Tongue (tissue), 2 donors: ENCODE measurements around the gene CREB3L2. TPM values are rescaled to one million over a fixed set of nuclear protein-coding genes. Genes with fewer than 3 reads are reported as not detected.
A peak's percentile ranks its signal among the peaks of the same experiment; 100 is the strongest.
"Not testable (repeated sequence)": the region's sequence is repeated elsewhere in the genome, so short reads cannot be mapped to it uniquely, and the experiment has no call there.

Experiments
- DNase-seq: peaks from one replicate; pipeline ENCODE4 v3.0.0-alpha.2; 2015
- total RNA-seq: library from RNA; depleted of rRNA; stranded (reverse); fragments of >200 nt; gene quantifications from one replicate; pipeline ENCODE4 v1.2.3, GENCODE V29; 2014

Gene CREB3L2, protein sequence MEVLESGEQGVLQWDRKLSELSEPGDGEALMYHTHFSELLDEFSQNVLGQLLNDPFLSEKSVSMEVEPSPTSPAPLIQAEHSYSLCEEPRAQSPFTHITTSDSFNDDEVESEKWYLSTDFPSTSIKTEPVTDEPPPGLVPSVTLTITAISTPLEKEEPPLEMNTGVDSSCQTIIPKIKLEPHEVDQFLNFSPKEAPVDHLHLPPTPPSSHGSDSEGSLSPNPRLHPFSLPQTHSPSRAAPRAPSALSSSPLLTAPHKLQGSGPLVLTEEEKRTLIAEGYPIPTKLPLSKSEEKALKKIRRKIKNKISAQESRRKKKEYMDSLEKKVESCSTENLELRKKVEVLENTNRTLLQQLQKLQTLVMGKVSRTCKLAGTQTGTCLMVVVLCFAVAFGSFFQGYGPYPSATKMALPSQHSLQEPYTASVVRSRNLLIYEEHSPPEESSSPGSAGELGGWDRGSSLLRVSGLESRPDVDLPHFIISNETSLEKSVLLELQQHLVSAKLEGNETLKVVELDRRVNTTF
- 35.6 TPM for total RNA-seq

DNA sequence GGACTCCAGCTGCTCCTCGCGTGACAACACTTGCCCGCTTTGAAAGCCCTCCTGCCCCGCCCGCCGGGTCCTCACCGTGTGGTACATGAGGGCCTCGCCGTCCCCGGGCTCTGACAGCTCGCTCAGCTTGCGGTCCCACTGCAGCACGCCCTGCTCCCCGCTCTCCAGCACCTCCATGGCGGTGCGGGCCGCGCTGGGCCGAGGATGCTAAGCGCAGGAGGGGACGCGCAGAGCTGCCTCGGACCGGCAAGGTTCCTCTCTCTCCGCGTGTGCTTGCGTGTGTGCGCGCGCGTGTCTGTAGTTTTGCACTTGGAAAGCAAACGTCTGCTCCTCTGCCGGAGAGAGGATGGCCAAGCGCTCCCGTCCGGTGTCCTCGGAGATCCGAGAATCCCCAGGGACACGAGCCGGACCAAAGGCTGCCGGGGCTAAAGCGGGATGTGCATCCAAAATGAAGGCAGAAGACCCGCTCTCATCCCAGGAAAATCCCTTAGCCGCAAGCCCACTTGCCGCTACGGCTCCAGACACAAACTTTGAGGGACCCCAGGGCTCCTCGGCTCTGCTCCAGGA, at the start of gene CREB3L2:
Gene CREB3L2 (minus strand): TSS at position 558 of the 567 bp plus-strand sequence. CDS start 381 bp downstream, at position 177.
- peak; percentile 88 for DNase-seq

DNA sequence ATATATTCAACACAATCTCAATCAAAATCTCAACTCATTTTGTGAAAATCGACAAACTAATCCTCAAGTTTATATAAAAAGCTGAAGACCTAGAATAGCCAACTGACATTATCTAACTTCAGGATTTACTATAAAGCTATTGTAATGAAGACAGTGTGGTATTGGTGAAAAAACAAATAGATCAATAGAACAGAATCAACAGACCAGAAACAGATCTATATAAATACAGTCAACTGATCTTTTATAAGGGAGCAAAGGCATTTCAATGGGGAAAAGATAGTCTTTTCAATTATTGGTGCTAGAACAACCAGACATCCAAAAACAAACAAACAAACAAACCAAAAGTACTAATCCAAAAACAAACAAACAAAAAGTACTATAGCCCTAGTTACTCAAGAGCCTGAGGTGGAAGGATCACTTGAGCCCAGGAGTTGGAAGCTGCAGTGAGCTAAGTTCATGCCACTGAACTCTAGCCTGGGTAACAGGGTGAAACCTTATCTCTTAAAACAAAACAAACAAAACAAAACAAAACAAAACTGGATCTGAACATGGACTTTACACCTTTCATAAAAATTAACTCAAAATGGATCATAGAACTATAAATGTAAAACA, 47.7 kb upstream of the CREB3L2 start:
- no peak for DNase-seq

DNA sequence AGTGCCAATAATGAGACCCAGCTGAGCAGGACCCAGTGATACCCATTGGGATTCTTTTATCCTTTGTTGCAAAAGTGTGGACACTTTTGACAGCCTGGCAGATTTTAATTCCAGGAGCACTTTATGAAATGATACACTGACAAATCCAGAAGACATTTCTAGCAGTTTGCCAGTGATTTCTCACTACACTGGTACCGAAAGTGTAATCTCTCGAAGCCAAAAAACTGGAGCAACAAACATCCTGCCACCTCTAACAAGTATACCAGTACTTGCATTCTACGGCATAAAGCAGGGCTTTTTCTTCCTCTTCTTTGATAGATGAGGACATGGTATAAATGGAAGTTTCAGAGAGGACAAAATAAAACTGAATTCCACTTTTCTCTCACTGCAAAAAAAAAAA, 46.0 kb upstream of the CREB3L2 start:
- DNase-seq = no peak

GRCh38 chr7:138044897-138045296, 43.0 kb upstream of the CREB3L2 start:
- DNase-seq = no peak

- not testable (repeated sequence) for DNase-seq
Observed at GRCh38 chr7:138040063-138040462, 38.2 kb upstream of the CREB3L2 start.

DNA sequence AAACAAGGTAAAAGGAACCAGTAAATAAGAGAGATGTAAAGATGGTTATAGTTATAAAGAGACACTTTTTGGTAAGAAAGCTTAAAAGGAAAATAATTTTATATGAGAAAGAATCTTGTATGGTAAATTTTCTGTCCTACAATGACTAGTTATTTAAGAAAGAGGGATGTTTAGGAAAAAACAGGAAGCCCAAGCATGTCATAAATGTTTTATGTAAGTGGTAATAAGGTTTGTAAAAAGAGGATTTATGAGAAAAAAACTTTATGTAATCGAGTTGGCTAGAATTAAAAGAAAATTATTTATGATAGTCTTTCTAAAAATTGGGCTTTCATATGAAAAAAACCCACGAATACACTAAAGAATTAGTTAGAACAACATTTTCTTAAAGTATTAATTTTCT, 34.2 kb upstream of the CREB3L2 start:
- no peak for DNase-seq

GRCh38 chr7:138033241-138033640, 31.4 kb upstream of the CREB3L2 start:
- no peak for DNase-seq

DNA sequence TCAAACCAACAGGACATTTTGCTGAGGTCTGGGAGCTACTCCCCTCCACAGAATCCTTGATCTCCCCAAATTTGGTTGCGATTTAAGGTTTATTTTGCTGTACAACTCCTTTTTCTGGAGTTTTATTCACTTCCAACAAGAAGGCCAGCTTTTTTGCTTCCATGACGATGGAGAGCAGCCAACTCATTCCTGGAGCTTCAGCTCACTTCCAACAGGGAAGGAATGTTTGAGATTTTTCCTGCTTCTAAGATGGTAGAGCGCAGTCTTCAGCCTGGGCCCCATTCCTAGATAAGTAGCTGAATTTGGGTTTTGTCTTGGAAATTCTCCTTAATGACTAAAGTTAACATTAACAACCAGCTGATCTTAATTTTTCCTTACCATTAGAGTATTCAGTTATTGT, 30.9 kb upstream of the CREB3L2 start:
- DNase-seq = no peak

DNA sequence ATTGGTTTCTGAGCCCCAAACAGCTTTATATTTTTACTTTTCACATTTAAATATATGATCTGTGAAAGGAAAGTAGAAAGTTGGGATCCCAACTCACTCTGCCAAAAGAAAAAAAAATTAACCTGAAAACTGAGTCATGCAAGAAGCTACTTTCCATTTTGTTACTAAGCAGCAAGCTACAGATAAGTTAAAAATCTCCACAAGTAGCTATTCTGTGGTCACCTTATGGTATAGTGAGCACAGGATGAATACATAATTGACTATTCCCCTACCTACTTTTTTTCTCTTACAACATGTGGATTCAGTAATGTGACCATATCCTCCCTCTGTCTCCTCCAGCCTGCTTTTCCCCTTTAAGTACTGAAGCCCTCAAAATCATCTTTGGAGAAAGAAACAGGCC, 30.3 kb upstream of the CREB3L2 start:
- no peak for DNase-seq

GRCh38 chr7:138030679-138031351, 28.9 kb upstream of the CREB3L2 start:
- no peak for DNase-seq

- DNase-seq = no peak
Observed at GRCh38 chr7:138029941-138030340, 28.1 kb upstream of the CREB3L2 start.

- no peak for DNase-seq
Observed at GRCh38 chr7:138029126-138029525, 27.2 kb upstream of the CREB3L2 start.

DNA sequence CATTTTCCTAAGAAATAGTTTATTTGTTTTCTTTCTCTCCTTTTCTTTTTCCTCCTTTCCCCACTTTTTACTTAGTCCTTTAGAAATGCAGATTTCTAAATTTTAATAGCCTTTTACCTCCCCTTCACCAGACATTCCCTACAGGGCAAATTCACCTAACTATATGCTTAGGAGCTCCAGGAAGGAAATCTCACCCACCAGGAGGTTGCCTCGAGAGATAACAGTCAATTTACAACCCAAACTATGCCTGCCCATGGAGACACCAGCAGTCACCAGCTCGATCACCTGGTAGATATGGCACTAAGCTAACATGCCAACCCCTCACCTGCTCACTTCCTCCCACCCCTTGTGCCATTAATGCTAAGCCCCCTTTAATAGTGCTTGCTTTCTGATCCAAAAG, 25.2 kb upstream of the CREB3L2 start:
- DNase-seq = no peak

- DNase-seq = no peak
Observed at GRCh38 chr7:138025215-138026186, 23.6 kb upstream of the CREB3L2 start.

- DNase-seq = no peak
Observed at GRCh38 chr7:138024765-138025164, 22.9 kb upstream of the CREB3L2 start.

DNA sequence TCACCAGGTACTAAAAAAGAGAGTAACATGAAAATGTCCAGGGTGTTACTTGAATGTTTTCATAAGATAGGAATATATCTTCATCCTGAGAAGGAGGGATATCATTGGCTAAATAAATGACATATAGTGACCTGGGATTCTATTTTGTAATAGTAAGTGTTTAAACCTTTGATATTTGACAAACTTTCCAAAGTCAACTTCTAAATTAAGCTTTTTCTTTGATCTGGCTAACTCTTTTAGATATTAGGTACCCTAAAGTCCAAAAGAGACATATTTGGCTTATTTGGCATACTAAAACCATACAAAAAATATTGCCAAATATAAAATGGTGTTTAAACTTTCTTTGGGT, 22.4 kb upstream of the CREB3L2 start:
- no peak for DNase-seq

DNA sequence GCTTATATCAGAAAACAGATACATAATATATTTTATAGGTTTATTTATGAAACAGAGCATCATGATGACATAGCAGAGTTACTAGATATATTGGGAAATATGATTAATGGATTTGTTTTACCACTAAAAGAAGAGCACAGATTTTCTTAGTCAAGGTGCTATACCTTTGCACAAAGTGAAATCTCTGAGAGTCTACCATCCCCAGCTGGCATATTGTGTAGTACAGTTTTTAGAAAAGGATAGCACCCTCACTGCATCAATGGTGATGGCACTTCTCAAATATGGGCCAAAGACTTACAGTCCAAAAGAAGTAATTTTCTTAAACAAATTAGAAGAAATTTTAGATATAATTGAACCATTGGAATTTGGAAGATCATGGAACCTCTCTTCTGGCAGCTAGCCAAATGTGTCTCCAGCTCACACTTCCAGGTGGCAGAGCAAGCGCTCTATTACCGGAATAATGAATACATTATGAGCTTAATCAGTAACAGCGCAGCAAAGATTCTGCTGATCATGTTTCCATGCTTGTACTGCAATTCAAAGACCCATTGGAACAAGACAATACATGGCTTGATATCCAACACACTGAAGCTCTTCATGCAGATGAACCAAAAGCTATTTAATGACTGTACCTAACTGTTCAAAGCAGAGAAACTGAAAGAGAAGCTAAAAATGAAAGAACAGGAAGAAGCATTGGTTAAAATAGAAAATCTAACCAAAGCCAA, 21.9 kb upstream of the CREB3L2 start:
- no peak for DNase-seq

GRCh38 chr7:138021889-138022288, 20.0 kb upstream of the CREB3L2 start:
- no peak for DNase-seq

DNA sequence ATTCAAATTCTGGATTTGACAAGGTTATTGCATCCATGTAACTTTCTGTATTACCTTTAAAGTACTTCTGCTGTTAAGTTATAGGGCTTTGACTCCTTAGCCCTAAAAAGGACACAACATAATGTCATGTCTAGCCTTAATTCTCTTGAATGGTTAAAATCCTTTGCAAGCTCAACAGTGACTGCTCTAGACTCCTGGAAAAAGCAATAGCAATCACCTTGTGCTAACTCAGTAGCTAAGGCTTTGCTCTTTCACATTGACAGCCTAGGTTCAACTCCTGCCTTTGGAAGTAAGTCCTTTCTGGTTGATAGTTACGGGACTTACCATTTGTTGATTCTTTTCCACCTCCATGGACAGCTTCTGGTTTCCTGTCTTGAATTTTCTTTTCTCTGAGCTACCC, 16.1 kb upstream of the CREB3L2 start:
- DNase-seq = no peak

- DNase-seq = no peak
Observed at GRCh38 chr7:138015096-138015495, 13.2 kb upstream of the CREB3L2 start.

DNA sequence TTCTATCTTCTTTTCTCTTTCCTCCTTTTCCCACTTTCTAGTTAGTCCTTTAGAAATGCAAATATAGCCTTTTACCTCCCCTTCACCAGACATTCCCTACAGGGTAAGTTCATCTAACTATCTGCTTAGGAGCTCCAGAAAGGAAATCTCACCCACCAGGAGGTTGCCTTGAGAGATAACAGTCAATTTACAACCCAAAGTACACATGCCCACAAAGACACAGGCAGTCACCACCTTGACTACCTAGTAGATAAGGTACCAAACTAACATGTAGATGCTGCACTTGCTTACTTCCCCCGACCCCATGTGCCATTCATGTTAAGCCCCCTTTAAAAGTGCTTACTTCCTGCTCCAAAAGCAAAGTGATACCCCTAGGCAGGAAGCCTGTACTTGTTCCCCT, 12.8 kb upstream of the CREB3L2 start:
- DNase-seq = no peak
